GM23248 (cell line): ENCODE data around the gene SMC5. TPM values are rescaled to one million over a fixed set of nuclear protein-coding genes. Genes with fewer than 3 reads are reported as not detected.
A peak's percentile ranks its signal among the peaks of the same experiment; 100 is the strongest.

Experiments
- DNase-seq: peaks from one replicate; pipeline ENCODE4 v3.0.0-alpha.2; 2015
- H2AFZ ChIP-seq: fragments of 200-600 bp; sonication (generic); 2 replicates; pipeline ENCODE4 v1.6.1; 2016; ENCODE audit warnings: antibody characterized with exemption
- H3F3A ChIP-seq: fragments of 200-600 bp; sonication (generic); 2 replicates; pipeline ENCODE4 v1.6.1; 2016; ENCODE audit warnings: mild to moderate bottlenecking, antibody characterized with exemption, mixed run types; ENCODE audit not compliant: insufficient read depth
- H3K27ac ChIP-seq: fragments of 200-600 bp; sonication (generic); 2 replicates; pipeline ENCODE4 v1.5.1; 2016; ENCODE audit warnings: mild to moderate bottlenecking
- H3K27me3 ChIP-seq: fragments of 200-600 bp; sonication (generic); replicated peaks from 2 replicates; pipeline ENCODE4 v1.6.1; 2016; ENCODE audit warnings: mild to moderate bottlenecking; ENCODE audit not compliant: insufficient read depth
- H3K36me3 ChIP-seq: fragments of 200-600 bp; sonication (generic); 2 replicates; pipeline ENCODE4 v1.6.1; 2016; ENCODE audit warnings: low read depth, mild to moderate bottlenecking
- H3K4me1 ChIP-seq: fragments of 200-600 bp; sonication (generic); 2 replicates; pipeline ENCODE4 v1.6.1; 2016; ENCODE audit warnings: mild to moderate bottlenecking; ENCODE audit not compliant: insufficient read depth
- H3K4me2 ChIP-seq: fragments of 200-600 bp; sonication (generic); one replicate; pipeline ENCODE4 v1.6.1; 2016; ENCODE audit warnings: mild to moderate bottlenecking; ENCODE audit not compliant: unreplicated experiment
- H3K4me3 ChIP-seq: fragments of 200-600 bp; sonication (generic); 2 replicates; pipeline ENCODE4 v1.5.1; 2016; ENCODE audit warnings: mild to moderate bottlenecking
- H3K79me2 ChIP-seq: fragments of 200-600 bp; sonication (generic); 2 replicates; pipeline ENCODE4 v1.6.1; 2016; ENCODE audit warnings: mild to moderate bottlenecking; ENCODE audit not compliant: insufficient read depth
- H3K9ac ChIP-seq: fragments of 200-600 bp; sonication (generic); 2 replicates; pipeline ENCODE4 v1.6.1; 2016; ENCODE audit warnings: mild to moderate bottlenecking
- H3K9me2 ChIP-seq: fragments of 200-600 bp; sonication (generic); 2 replicates; pipeline ENCODE4 v1.6.1; 2016; ENCODE audit warnings: mixed run types, mild to moderate bottlenecking, moderate library complexity; ENCODE audit not compliant: insufficient read depth
- H3K9me3 ChIP-seq: fragments of 200-600 bp; sonication (generic); one replicate; pipeline ENCODE4 v1.6.1; 2017; ENCODE audit warnings: low read depth
- H4K20me1 ChIP-seq: fragments of 200-600 bp; sonication (generic); 2 replicates; pipeline ENCODE4 v1.6.0; 2016; ENCODE audit not compliant: insufficient read depth
- EZH2 ChIP-seq: fragments of 200-600 bp; sonication (generic); IDR thresholded peaks from 2 replicates; pipeline ENCODE4 v1.6.1; 2018; ENCODE audit warnings: antibody characterized with exemption, mild to moderate bottlenecking; ENCODE audit not compliant: insufficient read depth, poor library complexity, severe bottlenecking
- EZH2phosphoT487 ChIP-seq: fragments of 200-600 bp; sonication (generic); IDR thresholded peaks from 2 replicates; pipeline ENCODE4 v1.6.1; 2018; ENCODE audit warnings: antibody characterized with exemption, moderate library complexity, mild to moderate bottlenecking, low read depth; ENCODE audit not compliant: insufficient read depth
- WGBS, 2 experiments: methylation state at CpG; one replicate each; pipeline ENCODE4 v1.1.6; 2015 to 2017; ENCODE audit warnings: low lambda C conversion rate in 2 of 2, low coverage in 1 of 2; ENCODE audit errors: missing lambda C conversion rate in 2 of 2; 5-methylcytosine and 5-hydroxymethylcytosine counted together
- in situ Hi-C: fragments of 300-500 bp; cut with MboI; formaldehyde crosslinking; loops from 2 replicates; pipeline ENCODE4 v1.15.0; 2020
- polyA plus RNA-seq: library from polyadenylated mRNA; unstranded; fragments of >200 nt; fragmentation: Nextera tagmentation; extraction: Ambion mirVana; gene quantifications from 2 replicates; pipeline ENCODE4 v1.2.1, GENCODE V29; 2016
- total RNA-seq: library from RNA; depleted of rRNA; stranded (reverse); fragments of >200 nt; shearing (Covaris generic); gene quantifications from 2 replicates; pipeline ENCODE4 v1.2.3, GENCODE V29; 2014

Gene SMC5
- total and polyA plus RNA-seq, 2 experiments from 2014 or later, result 14.9 to 16.4 TPM

- Histone ChIP-seq H3K4me2 (no peak overlapping the region), H3K4me1 (peaks cover 5% of the 10 kb centered on the region; the same call in 1 of the 2 replicates), H3K9me2 (no peaks in the 10 kb centered on the region), H2AFZ (no peak overlapping the region), H3K36me3 (peaks cover 41% of the 10 kb centered on the region), H3K9ac (no peak overlapping the region), H3K9me3 (no peaks in the 10 kb centered on the region), H3K27me3 (no peaks in the 10 kb centered on the region), H3K4me3 (no peak overlapping the region), H3K27ac (no peak overlapping the region), H3F3A (no peaks in the 10 kb centered on the region), H4K20me1 (no peaks in the 10 kb centered on the region), H3K79me2 (no peaks in the 10 kb centered on the region)
- 12 to 20% methylated on average over 1 of the region's 1 CpG for WGBS, 2 experiments
- DNase-seq, result peak; percentile 64
- in situ Hi-C loops, result loop anchor here (10.0 kb wide), 1 partner anchor 252 kb away; no protein-coding TSS in a partner anchor
- no peak for TF ChIP-seq EZH2
- TF ChIP-seq EZH2phosphoT487, result no peak
Measured at GRCh38 chr9:70352356-70352755, 93.6 kb downstream of the SMC5 start.

- H3K79me2 ChIP-seq, result no peaks in the 10 kb centered on the region
- H3K9me3 ChIP-seq, result no peaks in the 10 kb centered on the region
- H3K9ac ChIP-seq, result no peak overlapping the region
- no peaks in the 10 kb centered on the region for H3K9me2 ChIP-seq
- no peaks in the 10 kb centered on the region for H4K20me1 ChIP-seq
- peaks cover 5% of the 10 kb centered on the region; the same call in 1 of the 2 replicates for H3K4me1 ChIP-seq
- peak; percentile 35 for DNase-seq
- no peaks in the 10 kb centered on the region for H3K27me3 ChIP-seq
- in situ Hi-C loops, result loop anchor here (10.0 kb wide), 1 partner anchor 252 kb away; no protein-coding TSS in a partner anchor
- H3K4me3 ChIP-seq, result no peak overlapping the region
- no peak for TF ChIP-seq EZH2phosphoT487
- no peak for TF ChIP-seq EZH2
- no peak overlapping the region for H3K4me2 ChIP-seq
- H2AFZ ChIP-seq, result no peak overlapping the region
- no peak overlapping the region for H3K27ac ChIP-seq
- H3K36me3 ChIP-seq, result peaks cover 41% of the 10 kb centered on the region
- no peaks in the 10 kb centered on the region for H3F3A ChIP-seq
Measured at GRCh38 chr9:70352802-70353201, 94.0 kb downstream of the SMC5 start.

- Histone ChIP-seq H3K4me3 (no peak overlapping the region), H3K27ac (no peak overlapping the region), H3K79me2 (no peaks in the 10 kb centered on the region), H2AFZ (no peak overlapping the region), H4K20me1 (no peaks in the 10 kb centered on the region), H3K4me2 (no peak overlapping the region), H3K36me3 (peaks cover 12% of the 10 kb centered on the region), H3F3A (no peaks in the 10 kb centered on the region), H3K9ac (no peak overlapping the region), H3K9me2 (no peaks in the 10 kb centered on the region), H3K4me1 (peaks cover 5% of the 10 kb centered on the region; the same call in 1 of the 2 replicates), H3K27me3 (no peaks in the 10 kb centered on the region), H3K9me3 (no peaks in the 10 kb centered on the region)
- TF ChIP-seq EZH2 (no peak), EZH2phosphoT487 (no peak)
- 93 to 97% methylated on average over 3 of the region's 3 CpGs for WGBS, 2 experiments
- DNase-seq, result no peak
- in situ Hi-C loops, result loop anchor here (10.0 kb wide), 1 partner anchor 249 kb away; no protein-coding TSS in a partner anchor
Measured at GRCh38 chr9:70355801-70356200, 97.0 kb downstream of the SMC5 start.

- no peaks in the 10 kb centered on the region for H3K4me1 ChIP-seq
- no peaks in the 10 kb centered on the region for H3K36me3 ChIP-seq
- H3K9ac ChIP-seq, result no peak overlapping the region
- in situ Hi-C loops, result no loop called here
- H3K27me3 ChIP-seq, result no peaks in the 10 kb centered on the region
- H3K27ac ChIP-seq, result no peak overlapping the region
- H3K9me3 ChIP-seq, result no peaks in the 10 kb centered on the region
- peaks cover 10% of the 10 kb centered on the region; the same call in 1 of the 2 replicates for H3F3A ChIP-seq
- no peaks in the 10 kb centered on the region for H4K20me1 ChIP-seq
- no peak overlapping the region for H3K4me3 ChIP-seq
- peak; percentile 51 for DNase-seq
- H2AFZ ChIP-seq, result no peak overlapping the region
- no peak overlapping the region for H3K4me2 ChIP-seq
- H3K9me2 ChIP-seq, result no peaks in the 10 kb centered on the region
- TF ChIP-seq EZH2, result no peak
- 96% methylated on average over 7 of the region's 7 CpGs for WGBS, 2 experiments
- no peaks in the 10 kb centered on the region for H3K79me2 ChIP-seq
Measured at GRCh38 chr9:70362952-70363351, 104.2 kb downstream of the SMC5 start.

- Histone ChIP-seq H2AFZ (no peak overlapping the region), H3K27me3 (no peaks in the 10 kb centered on the region), H3K9ac (no peak overlapping the region), H3K36me3 (no peaks in the 10 kb centered on the region), H3K27ac (no peak overlapping the region), H3K4me1 (no peaks in the 10 kb centered on the region), H3F3A (peaks cover 10% of the 10 kb centered on the region; the same call in 1 of the 2 replicates), H3K4me3 (no peak overlapping the region), H3K9me2 (no peaks in the 10 kb centered on the region), H3K79me2 (no peaks in the 10 kb centered on the region), H4K20me1 (no peaks in the 10 kb centered on the region), H3K4me2 (no peak overlapping the region), H3K9me3 (no peaks in the 10 kb centered on the region)
- TF ChIP-seq EZH2phosphoT487, result no peak
- TF ChIP-seq EZH2, result no peak
- in situ Hi-C loops, result no loop called here
- no peak for DNase-seq
- WGBS, 2 experiments, result 89 to 90% methylated on average over 7 of the region's 7 CpGs
Measured at GRCh38 chr9:70363760-70364159, 105.0 kb downstream of the SMC5 start.
